ENCODE results near the gene ITPR2.

DNA sequence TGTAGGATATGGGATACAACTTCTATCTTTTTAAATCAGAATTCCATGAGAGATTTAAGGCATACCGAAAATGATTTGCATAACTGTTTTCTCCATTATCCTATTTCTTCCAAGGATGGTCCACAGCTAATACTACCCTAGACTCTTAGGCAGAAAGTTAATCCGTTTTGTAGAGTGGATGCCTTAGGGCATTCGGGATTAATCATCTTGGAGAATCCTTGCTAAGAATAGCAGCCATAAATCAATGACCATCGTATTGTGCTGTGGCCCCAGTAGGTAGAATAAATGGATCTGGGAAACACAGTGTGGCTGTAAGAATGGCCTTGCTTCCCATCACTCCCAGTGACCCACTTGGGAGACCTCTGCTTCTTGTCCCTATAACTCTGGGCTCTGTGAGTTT, 538.0 kb downstream of the ITPR2 start:
- TF ChIP-seq CTCF (IDR thresholded peaks at IDR 0.05; ENCODE audit: insufficient read depth, low read length) (no peak), POLR2AphosphoS5 (IDR thresholded peaks at IDR 0.05; ENCODE audit: low read depth) (no peak)
- TF ChIP-seq, protein P1, sequence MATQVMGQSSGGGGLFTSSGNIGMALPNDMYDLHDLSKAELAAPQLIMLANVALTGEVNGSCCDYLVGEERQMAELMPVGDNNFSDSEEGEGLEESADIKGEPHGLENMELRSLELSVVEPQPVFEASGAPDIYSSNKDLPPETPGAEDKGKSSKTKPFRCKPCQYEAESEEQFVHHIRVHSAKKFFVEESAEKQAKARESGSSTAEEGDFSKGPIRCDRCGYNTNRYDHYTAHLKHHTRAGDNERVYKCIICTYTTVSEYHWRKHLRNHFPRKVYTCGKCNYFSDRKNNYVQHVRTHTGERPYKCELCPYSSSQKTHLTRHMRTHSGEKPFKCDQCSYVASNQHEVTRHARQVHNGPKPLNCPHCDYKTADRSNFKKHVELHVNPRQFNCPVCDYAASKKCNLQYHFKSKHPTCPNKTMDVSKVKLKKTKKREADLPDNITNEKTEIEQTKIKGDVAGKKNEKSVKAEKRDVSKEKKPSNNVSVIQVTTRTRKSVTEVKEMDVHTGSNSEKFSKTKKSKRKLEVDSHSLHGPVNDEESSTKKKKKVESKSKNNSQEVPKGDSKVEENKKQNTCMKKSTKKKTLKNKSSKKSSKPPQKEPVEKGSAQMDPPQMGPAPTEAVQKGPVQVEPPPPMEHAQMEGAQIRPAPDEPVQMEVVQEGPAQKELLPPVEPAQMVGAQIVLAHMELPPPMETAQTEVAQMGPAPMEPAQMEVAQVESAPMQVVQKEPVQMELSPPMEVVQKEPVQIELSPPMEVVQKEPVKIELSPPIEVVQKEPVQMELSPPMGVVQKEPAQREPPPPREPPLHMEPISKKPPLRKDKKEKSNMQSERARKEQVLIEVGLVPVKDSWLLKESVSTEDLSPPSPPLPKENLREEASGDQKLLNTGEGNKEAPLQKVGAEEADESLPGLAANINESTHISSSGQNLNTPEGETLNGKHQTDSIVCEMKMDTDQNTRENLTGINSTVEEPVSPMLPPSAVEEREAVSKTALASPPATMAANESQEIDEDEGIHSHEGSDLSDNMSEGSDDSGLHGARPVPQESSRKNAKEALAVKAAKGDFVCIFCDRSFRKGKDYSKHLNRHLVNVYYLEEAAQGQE (IDR thresholded peaks at IDR 0.05; ENCODE audit: insufficient replicate concordance, low read depth), result no peak

All from HL-60 (cell line).